Measurements from ENCODE around the gene THNSL1. TPM values are rescaled to one million over a fixed set of nuclear protein-coding genes. Genes with fewer than 3 reads are reported as not detected.

THNSL1 gene
- total and polyA plus RNA-seq, 2 of the 13 experiments (the other 11 are each of a cell fraction or from before 2014, with no cell fraction given) = 1.3 to 3.8 TPM

DNA sequence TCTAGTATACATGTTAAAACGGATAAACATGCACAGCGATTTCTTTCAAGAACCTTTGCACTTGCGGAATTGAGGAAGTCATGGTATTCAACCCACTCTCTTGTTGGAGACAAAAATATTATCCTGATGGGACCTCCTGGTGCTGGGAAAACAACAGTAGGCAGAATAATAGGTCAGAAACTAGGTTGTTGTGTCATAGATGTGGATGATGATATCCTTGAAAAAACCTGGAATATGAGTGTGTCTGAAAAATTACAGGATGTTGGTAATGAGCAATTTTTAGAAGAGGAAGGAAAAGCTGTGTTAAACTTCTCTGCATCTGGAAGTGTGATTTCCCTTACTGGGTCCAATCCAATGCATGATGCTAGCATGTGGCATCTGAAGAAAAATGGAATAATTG is 6.9 kb downstream of the THNSL1 start:
- intact Hi-C loops (cut with micrococcal nuclease; ENCODE audit: unreplicated experiment) = no loop called here
- WGBS (ENCODE audit: low lambda C conversion rate) = 90% methylated on average over 3 of the region's 3 CpGs
- CTCF ChIA-PET (ENCODE audit: low intra/inter-chr PET ratio, low total read pairs) = no interaction called here
- Histone ChIP-seq H3K27me3 (ENCODE audit: control insufficient read depth in 1 of 2, insufficient read depth in 2 of 2, low read length in 2 of 2) (no peaks in the 10 kb centered on the region), H3K36me3 (replicated peaks in 1 of 2; ENCODE audit: control insufficient read depth in 1 of 2, insufficient read depth in 2 of 2, low read length in 2 of 2) (no peaks in the 10 kb centered on the region), H3K27ac (ENCODE audit: extremely low read length, insufficient read depth, low read length) (no peak overlapping the region), H3K79me2 (ENCODE audit: insufficient read depth, low read length) (no peaks in the 10 kb centered on the region), H2AFZ (ENCODE audit: low read length) (no peak overlapping the region), H3K9ac (ENCODE audit: insufficient read depth, low read depth, low read length) (no peak overlapping the region), H4K20me1 (ENCODE audit: insufficient read depth, low read length) (no peaks in the 10 kb centered on the region), H3K4me2 (ENCODE audit: low read depth, low read length) (no peak overlapping the region), H3K4me3 (replicated peaks in 1 of 3; ENCODE audit: insufficient read depth in 1 of 3, low read depth in 2 of 3, low read length in 3 of 3) (no peak overlapping the region), H3K9me3 (ENCODE audit: low read length) (no peaks in the 10 kb centered on the region), H3K4me1 (ENCODE audit: insufficient read depth, low read length) (peaks cover 9% of the 10 kb centered on the region)
- no peak for ATAC-seq
- TF ChIP-seq ZNF12 (CRISPR knock-in tag; IDR thresholded peaks at IDR 0.05) = no peak
- TF ChIP-seq, protein P1, sequence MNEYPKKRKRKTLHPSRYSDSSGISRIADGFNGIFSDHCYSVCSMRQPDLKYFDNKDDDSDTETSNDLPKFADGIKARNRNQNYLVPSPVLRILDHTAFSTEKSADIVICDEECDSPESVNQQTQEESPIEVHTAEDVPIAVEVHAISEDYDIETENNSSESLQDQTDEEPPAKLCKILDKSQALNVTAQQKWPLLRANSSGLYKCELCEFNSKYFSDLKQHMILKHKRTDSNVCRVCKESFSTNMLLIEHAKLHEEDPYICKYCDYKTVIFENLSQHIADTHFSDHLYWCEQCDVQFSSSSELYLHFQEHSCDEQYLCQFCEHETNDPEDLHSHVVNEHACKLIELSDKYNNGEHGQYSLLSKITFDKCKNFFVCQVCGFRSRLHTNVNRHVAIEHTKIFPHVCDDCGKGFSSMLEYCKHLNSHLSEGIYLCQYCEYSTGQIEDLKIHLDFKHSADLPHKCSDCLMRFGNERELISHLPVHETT (CRISPR knock-in tag; conservative IDR thresholded peaks at IDR 0.05) = no peak
- FAIRE-seq = no peak
- in situ Hi-C loops (cut with HindIII; ENCODE audit: extremely low pct_ligation_motif_present, low pct_unique_long_range_greater_than_20kb) = no loop called here
- POLR2A ChIA-PET = no interaction called here
- BruUV-seq (replicated peaks) = no TSS peak
- DNase-seq (ENCODE audit: low spot score) = no peak

- CTCF ChIA-PET (ENCODE audit: low intra/inter-chr PET ratio, low total read pairs) = no interaction called here
- H3K9me3 ChIP-seq (ENCODE audit: low read length) = no peaks in the 10 kb centered on the region
- H3K4me3 ChIP-seq (replicated peaks in 1 of 3; ENCODE audit: insufficient read depth in 1 of 3, low read depth in 2 of 3, low read length in 3 of 3) = no peak overlapping the region
- no peak overlapping the region for H2AFZ ChIP-seq (ENCODE audit: low read length)
- POLR2A ChIA-PET = interaction anchor here (1.3 kb wide), 1 partner anchor 8 kb away, joined by 4 read pairs; the partner anchor contains the start of genes ENKUR and THNSL1
- BruUV-seq (replicated peaks) = no TSS peak
- ATAC-seq (no peak), DNase-seq (ENCODE audit: low spot score) (no peak), FAIRE-seq (no peak)
- WGBS (ENCODE audit: low lambda C conversion rate) = 93% methylated on average over 8 of the region's 8 CpGs
- no peaks in the 10 kb centered on the region for H3K79me2 ChIP-seq (ENCODE audit: insufficient read depth, low read length)
- no peak overlapping the region for H3K4me2 ChIP-seq (ENCODE audit: low read depth, low read length)
- no peak for TF ChIP-seq CBX1 (IDR thresholded peaks at IDR 0.05; ENCODE audit: low read depth)
- no peak for TF ChIP-seq SMC3 (IDR thresholded peaks at IDR 0.05; ENCODE audit: low read length)
- TF ChIP-seq GTF3A (CRISPR knock-in tag; conservative IDR thresholded peaks at IDR 0.05) = no peak
- TF ChIP-seq MBNL3 (CRISPR knock-in tag; conservative IDR thresholded peaks at IDR 0.05) = no peak
- H4K20me1 ChIP-seq (ENCODE audit: insufficient read depth, low read length) = no peaks in the 10 kb centered on the region
- 0 out of 2 replicates have a peak, but pooled peaks cover 6% of the 10 kb centered on the region for H3K4me1 ChIP-seq (ENCODE audit: insufficient read depth, low read length)
- H3K27me3 ChIP-seq (ENCODE audit: control insufficient read depth in 1 of 2, insufficient read depth in 2 of 2, low read length in 2 of 2) = no peaks in the 10 kb centered on the region
- H3K36me3 ChIP-seq (replicated peaks in 1 of 2; ENCODE audit: control insufficient read depth in 1 of 2, insufficient read depth in 2 of 2, low read length in 2 of 2) = no peaks in the 10 kb centered on the region
- no peak overlapping the region for H3K27ac ChIP-seq (ENCODE audit: extremely low read length, insufficient read depth, low read length)
- in situ Hi-C loops (cut with HindIII; ENCODE audit: extremely low pct_ligation_motif_present, low pct_unique_long_range_greater_than_20kb) = no loop called here
- intact Hi-C loops (cut with micrococcal nuclease; ENCODE audit: unreplicated experiment) = no loop called here
- no peak overlapping the region for H3K9ac ChIP-seq (ENCODE audit: insufficient read depth, low read depth, low read length)
These were observed 8.1 kb downstream of the THNSL1 start for GRCh38 chr10:25024528-25024927.
